ENCODE data around the gene ANKRD63. TPM values are rescaled to one million over a fixed set of nuclear protein-coding genes. Genes with fewer than 3 reads are reported as not detected.

Gene ANKRD63
- polyA plus RNA-seq, 1 experiment, result not detected

- no peak for DNase-seq (ENCODE audit: low read depth, low spot score)
- no peaks in the 10 kb centered on the region for H3K9me3 ChIP-seq (ENCODE audit: control insufficient read depth, insufficient read depth, low read length)
- no peak overlapping the region for H3K4me3 ChIP-seq (ENCODE audit: low read depth, low read length)
- no peak overlapping the region for H3K27ac ChIP-seq (ENCODE audit: low read depth, low read length)
- ChIA-PET CTCF (interaction anchor here (2.3 to 3.1 kb wide), 2 partner anchors 24 to 34 kb away, joined by 6 to 16 read pairs; no protein-coding TSS in a partner anchor), POLR2A (no interaction called here)
- TF ChIP-seq CTCF (IDR thresholded peaks at IDR 0.05; ENCODE audit: low read depth, low read length), result no peak
- H3K27me3 ChIP-seq (ENCODE audit: control insufficient read depth, insufficient read depth, low read length), result peaks cover 67% of the 10 kb centered on the region
Observed at GRCh38 chr15:40250771-40251483, 31.9 kb downstream of the ANKRD63 start.

- no peak overlapping the region for H3K4me3 ChIP-seq (ENCODE audit: low read depth, low read length)
- no peaks in the 10 kb centered on the region for H3K9me3 ChIP-seq (ENCODE audit: control insufficient read depth, insufficient read depth, low read length)
- ChIA-PET CTCF (interaction anchor here (2.3 to 3.1 kb wide), 2 partner anchors 25 to 33 kb away, joined by 6 to 16 read pairs; no protein-coding TSS in a partner anchor), POLR2A (interaction anchor here (0.5 kb wide), 1 partner anchor 12 kb away, joined by 3 read pairs; no protein-coding TSS in a partner anchor)
- TF ChIP-seq CTCF (IDR thresholded peaks at IDR 0.05; ENCODE audit: low read depth, low read length), result no peak
- DNase-seq (ENCODE audit: low read depth, low spot score), result no peak
- peaks cover 70% of the 10 kb centered on the region for H3K27me3 ChIP-seq (ENCODE audit: control insufficient read depth, insufficient read depth, low read length)
- no peak overlapping the region for H3K27ac ChIP-seq (ENCODE audit: low read depth, low read length)
Observed at GRCh38 chr15:40250304-40250656, 32.6 kb downstream of the ANKRD63 start.

GRCh38 chr15:40249477-40250303 lies 33.2 kb downstream of the ANKRD63 start:
- no peak for DNase-seq (ENCODE audit: low read depth, low spot score)
- Histone ChIP-seq H3K4me3 (ENCODE audit: low read depth, low read length) (no peak overlapping the region), H3K27me3 (ENCODE audit: control insufficient read depth, insufficient read depth, low read length) (peaks cover 66% of the 10 kb centered on the region), H3K27ac (ENCODE audit: low read depth, low read length) (no peak overlapping the region), H3K9me3 (ENCODE audit: control insufficient read depth, insufficient read depth, low read length) (no peaks in the 10 kb centered on the region)
- POLR2A ChIA-PET, result interaction anchor here (0.5 to 0.6 kb wide), 3 partner anchors 11 to 22 kb away, joined by 3 to 4 read pairs (median 3); no protein-coding TSS in a partner anchor
- CTCF ChIA-PET, result interaction anchor here (0.6 to 3.1 kb wide), 4 partner anchors 25 to 32 kb away, joined by 3 to 16 read pairs (median 4); no protein-coding TSS in a partner anchor
- no peak for TF ChIP-seq CTCF (IDR thresholded peaks at IDR 0.05; ENCODE audit: low read depth, low read length)

GRCh38 chr15:40248006-40248783 lies 34.7 kb downstream of the ANKRD63 start:
- H3K9me3 ChIP-seq (ENCODE audit: control insufficient read depth, insufficient read depth, low read length), result no peaks in the 10 kb centered on the region
- no peak overlapping the region for H3K4me3 ChIP-seq (ENCODE audit: low read depth, low read length)
- H3K27me3 ChIP-seq (ENCODE audit: control insufficient read depth, insufficient read depth, low read length), result peaks cover 53% of the 10 kb centered on the region
- POLR2A ChIA-PET, result no interaction called here
- DNase-seq (ENCODE audit: low read depth, low spot score), result no peak
- H3K27ac ChIP-seq (ENCODE audit: low read depth, low read length), result no peak overlapping the region
- no peak for TF ChIP-seq CTCF (IDR thresholded peaks at IDR 0.05; ENCODE audit: low read depth, low read length)
- CTCF ChIA-PET, result interaction anchor here (1.3 to 3.1 kb wide), 4 partner anchors 26 to 31 kb away, joined by 3 to 16 read pairs (median 6); no protein-coding TSS in a partner anchor

All from AG04450 (cell line).